ENCODE results near the gene EPX.

DNA sequence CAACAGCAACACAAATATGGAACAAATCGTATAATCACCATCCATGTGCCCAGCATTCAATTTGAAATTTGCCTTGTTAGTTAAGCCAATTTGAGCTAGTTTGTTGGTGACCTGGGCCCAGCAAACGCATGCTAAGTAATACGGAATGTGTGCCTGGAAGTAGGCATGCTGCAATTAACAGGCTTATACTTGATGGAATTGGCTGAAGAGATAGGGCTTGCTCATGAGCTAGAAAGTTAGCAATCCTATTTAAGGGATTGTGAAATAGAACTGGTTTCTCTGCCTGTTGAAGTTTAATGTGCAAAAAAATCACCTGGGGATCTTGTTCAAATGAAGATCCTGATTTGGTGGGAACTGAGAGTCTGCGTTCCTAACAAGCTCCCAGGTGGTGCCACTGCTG is 37.4 kb downstream of the EPX start:
- TF ChIP-seq YY1 (IDR thresholded peaks at IDR 0.05; ENCODE audit: extremely low read depth, insufficient replicate concordance, low read depth, low read length) (no peak), ZNF274 (IDR thresholded peaks at IDR 0.05; ENCODE audit: low read depth, low read length) (no peak)
- TF ChIP-seq, protein P1, sequence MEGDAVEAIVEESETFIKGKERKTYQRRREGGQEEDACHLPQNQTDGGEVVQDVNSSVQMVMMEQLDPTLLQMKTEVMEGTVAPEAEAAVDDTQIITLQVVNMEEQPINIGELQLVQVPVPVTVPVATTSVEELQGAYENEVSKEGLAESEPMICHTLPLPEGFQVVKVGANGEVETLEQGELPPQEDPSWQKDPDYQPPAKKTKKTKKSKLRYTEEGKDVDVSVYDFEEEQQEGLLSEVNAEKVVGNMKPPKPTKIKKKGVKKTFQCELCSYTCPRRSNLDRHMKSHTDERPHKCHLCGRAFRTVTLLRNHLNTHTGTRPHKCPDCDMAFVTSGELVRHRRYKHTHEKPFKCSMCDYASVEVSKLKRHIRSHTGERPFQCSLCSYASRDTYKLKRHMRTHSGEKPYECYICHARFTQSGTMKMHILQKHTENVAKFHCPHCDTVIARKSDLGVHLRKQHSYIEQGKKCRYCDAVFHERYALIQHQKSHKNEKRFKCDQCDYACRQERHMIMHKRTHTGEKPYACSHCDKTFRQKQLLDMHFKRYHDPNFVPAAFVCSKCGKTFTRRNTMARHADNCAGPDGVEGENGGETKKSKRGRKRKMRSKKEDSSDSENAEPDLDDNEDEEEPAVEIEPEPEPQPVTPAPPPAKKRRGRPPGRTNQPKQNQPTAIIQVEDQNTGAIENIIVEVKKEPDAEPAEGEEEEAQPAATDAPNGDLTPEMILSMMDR (IDR thresholded peaks at IDR 0.05 in 2 of 3, conservative IDR thresholded peaks at IDR 0.05 in 1 of 3; ENCODE audit: borderline replicate concordance in 1 of 3, insufficient read depth in 1 of 3, low read depth in 2 of 3, low read length in 2 of 3): no peak
